ENCODE results near the gene AFM.

Gene AFM, protein sequence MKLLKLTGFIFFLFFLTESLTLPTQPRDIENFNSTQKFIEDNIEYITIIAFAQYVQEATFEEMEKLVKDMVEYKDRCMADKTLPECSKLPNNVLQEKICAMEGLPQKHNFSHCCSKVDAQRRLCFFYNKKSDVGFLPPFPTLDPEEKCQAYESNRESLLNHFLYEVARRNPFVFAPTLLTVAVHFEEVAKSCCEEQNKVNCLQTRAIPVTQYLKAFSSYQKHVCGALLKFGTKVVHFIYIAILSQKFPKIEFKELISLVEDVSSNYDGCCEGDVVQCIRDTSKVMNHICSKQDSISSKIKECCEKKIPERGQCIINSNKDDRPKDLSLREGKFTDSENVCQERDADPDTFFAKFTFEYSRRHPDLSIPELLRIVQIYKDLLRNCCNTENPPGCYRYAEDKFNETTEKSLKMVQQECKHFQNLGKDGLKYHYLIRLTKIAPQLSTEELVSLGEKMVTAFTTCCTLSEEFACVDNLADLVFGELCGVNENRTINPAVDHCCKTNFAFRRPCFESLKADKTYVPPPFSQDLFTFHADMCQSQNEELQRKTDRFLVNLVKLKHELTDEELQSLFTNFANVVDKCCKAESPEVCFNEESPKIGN

DNA sequence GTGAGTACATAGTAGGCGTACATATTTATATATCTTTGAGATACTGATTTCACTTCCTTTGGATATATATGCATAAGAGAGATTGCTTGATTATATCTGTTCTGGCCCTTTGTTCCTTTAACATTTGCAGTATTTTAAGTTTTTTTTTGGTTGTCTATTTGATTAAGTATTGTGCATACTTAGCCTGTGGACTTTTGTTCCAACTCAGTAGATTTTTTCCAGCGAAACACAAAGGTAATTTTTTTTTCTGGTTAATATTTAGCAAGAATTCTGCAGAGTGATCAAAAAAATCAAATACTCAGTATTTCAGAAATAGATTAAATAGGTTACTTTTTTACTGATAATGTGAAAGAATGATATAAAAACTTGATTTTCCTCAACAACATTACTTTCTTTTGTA lies at the start of gene AFM:
Gene AFM (plus strand): TSS at position 388 of the 400 bp plus-strand sequence. CDS start 31 bp downstream, outside the sequence.
- H3K4me3 ChIP-seq (ENCODE audit: low read length): no peak within 1 kb of the TSS
- no peaks in the 10 kb centered on the region for H3K4me1 ChIP-seq (ENCODE audit: control insufficient read depth, insufficient read depth, low read length)
- no peak for DNase-seq (ENCODE audit: low read depth, low spot score)
- no peaks in the 10 kb centered on the region for H3K9me3 ChIP-seq (ENCODE audit: control insufficient read depth, insufficient read depth, low read length)
- H3K27me3 ChIP-seq (ENCODE audit: control insufficient read depth, insufficient read depth, low read length): no peaks in the 10 kb centered on the region
- no peak within 1 kb of the TSS for H3K27ac ChIP-seq (ENCODE audit: low read length)
- H3K36me3 ChIP-seq (ENCODE audit: control insufficient read depth, insufficient read depth, low read length): no peaks in the 10 kb centered on the region
- no CpG with 5 or more reads among the region's 2 CpGs for WGBS (ENCODE audit: insufficient coverage, insufficient read length)

DNA sequence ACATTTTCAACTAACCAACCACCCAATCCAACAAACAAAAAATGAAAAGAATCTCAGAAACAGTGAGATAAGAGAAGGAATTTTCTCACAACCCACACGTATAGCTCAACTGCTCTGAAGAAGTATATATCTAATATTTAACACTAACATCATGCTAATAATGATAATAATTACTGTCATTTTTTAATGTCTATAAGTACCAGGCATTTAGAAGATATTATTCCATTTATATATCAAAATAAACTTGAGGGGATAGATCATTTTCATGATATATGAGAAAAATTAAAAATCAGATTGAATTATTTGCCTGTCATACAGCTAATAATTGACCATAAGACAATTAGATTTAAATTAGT lies 49.8 kb upstream of the AFM start:
- DNase-seq (ENCODE audit: low read depth, low spot score): no peak
- no peaks in the 10 kb centered on the region for H3K27me3 ChIP-seq (ENCODE audit: control insufficient read depth, insufficient read depth, low read length)
- H3K9me3 ChIP-seq (ENCODE audit: control insufficient read depth, insufficient read depth, low read length): no peaks in the 10 kb centered on the region
- WGBS (ENCODE audit: insufficient coverage, insufficient read length): no CpG with 5 or more reads among the region's 1 CpG
- H3K4me3 ChIP-seq (ENCODE audit: low read length): no peak overlapping the region
- no peaks in the 10 kb centered on the region for H3K4me1 ChIP-seq (ENCODE audit: control insufficient read depth, insufficient read depth, low read length)
- H3K27ac ChIP-seq (ENCODE audit: low read length): no peak overlapping the region
- no peaks in the 10 kb centered on the region for H3K36me3 ChIP-seq (ENCODE audit: control insufficient read depth, insufficient read depth, low read length)

DNA sequence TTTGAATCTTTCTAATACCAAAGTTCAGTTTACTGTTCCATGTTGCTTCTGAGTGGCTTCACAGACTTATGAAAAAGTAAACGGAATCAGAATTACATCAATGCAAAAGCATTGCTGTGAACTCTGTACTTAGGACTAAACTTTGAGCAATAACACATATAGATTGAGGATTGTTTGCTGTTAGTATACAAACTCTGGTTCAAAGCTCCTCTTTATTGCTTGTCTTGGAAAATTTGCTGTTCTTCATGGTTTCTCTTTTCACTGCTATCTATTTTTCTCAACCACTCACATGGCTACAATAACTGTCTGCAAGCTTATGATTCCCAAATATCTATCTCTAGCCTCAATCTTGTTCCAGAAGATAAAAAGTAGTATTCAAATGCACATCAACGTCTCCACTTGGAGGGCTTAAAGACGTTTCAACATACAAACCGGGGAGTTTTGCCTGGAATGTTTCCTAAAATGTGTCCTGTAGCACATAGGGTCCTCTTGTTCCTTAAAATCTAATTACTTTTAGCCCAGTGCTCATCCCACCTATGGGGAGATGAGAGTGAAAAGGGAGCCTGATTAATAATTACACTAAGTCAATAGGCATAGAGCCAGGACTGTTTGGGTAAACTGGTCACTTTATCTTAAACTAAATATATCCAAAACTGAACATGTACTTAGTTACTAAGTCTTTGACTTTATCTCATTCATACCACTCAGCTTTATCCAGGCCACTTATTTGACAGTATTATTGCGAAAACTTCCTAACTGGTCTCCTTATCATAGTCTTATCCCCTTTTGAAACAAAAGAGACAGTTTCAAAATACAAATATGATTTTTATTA lies 49.2 kb upstream of the AFM start:
- no peaks in the 10 kb centered on the region for H3K36me3 ChIP-seq (ENCODE audit: control insufficient read depth, insufficient read depth, low read length)
- WGBS (ENCODE audit: insufficient coverage, insufficient read length): no CpG with 5 or more reads among the region's 5 CpGs
- no peak for DNase-seq (ENCODE audit: low read depth, low spot score)
- no peak overlapping the region for H3K4me3 ChIP-seq (ENCODE audit: low read length)
- no peaks in the 10 kb centered on the region for H3K9me3 ChIP-seq (ENCODE audit: control insufficient read depth, insufficient read depth, low read length)
- H3K27me3 ChIP-seq (ENCODE audit: control insufficient read depth, insufficient read depth, low read length): no peaks in the 10 kb centered on the region
- H3K4me1 ChIP-seq (ENCODE audit: control insufficient read depth, insufficient read depth, low read length): no peaks in the 10 kb centered on the region
- no peak overlapping the region for H3K27ac ChIP-seq (ENCODE audit: low read length)

DNA sequence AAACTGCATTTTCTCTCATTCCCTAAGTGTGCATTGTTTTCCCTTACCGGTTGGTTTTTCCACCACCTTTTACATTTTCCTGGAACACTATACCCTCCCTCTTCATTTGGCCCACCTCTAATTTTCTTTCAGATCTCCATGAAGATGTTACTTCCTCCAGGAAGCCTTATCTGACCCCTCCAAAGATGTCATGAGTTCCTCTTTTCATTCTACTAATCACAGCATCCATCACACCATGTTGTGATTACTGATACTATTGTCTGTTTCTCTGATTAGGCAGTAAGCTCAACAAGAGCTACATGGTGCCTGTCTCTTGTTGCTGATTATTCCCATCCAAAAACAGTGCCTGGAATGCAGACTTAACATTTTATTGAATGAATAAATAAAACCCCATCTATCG lies 48.4 kb upstream of the AFM start:
- H3K4me3 ChIP-seq (ENCODE audit: low read length): no peak overlapping the region
- no peak overlapping the region for H3K27ac ChIP-seq (ENCODE audit: low read length)
- no peaks in the 10 kb centered on the region for H3K27me3 ChIP-seq (ENCODE audit: control insufficient read depth, insufficient read depth, low read length)
- no CpG with 5 or more reads among the region's 2 CpGs for WGBS (ENCODE audit: insufficient coverage, insufficient read length)
- no peaks in the 10 kb centered on the region for H3K36me3 ChIP-seq (ENCODE audit: control insufficient read depth, insufficient read depth, low read length)
- no peaks in the 10 kb centered on the region for H3K9me3 ChIP-seq (ENCODE audit: control insufficient read depth, insufficient read depth, low read length)
- no peak for DNase-seq (ENCODE audit: low read depth, low spot score)
- H3K4me1 ChIP-seq (ENCODE audit: control insufficient read depth, insufficient read depth, low read length): no peaks in the 10 kb centered on the region

DNA sequence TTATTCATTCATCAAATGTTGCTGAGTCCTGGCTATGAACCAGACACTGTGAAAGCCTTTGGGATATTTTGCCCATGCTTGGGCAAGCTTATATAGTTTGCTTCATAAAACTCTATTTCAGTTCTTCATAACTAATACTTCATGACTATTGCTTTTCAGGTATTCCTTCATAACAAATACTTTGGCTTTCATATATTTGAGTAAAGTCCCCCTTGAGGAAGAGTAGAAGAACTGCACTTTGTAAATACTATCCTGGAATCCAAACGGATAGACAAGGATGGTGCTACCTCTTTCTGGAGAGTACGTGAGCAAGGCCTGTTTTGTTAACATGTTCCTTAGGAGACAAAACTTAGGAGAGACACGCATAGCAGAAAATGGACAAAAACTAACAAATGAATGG lies 47.2 kb upstream of the AFM start:
- Histone ChIP-seq H3K36me3 (ENCODE audit: control insufficient read depth, insufficient read depth, low read length) (no peaks in the 10 kb centered on the region), H3K9me3 (ENCODE audit: control insufficient read depth, insufficient read depth, low read length) (no peaks in the 10 kb centered on the region), H3K27me3 (ENCODE audit: control insufficient read depth, insufficient read depth, low read length) (no peaks in the 10 kb centered on the region), H3K4me1 (ENCODE audit: control insufficient read depth, insufficient read depth, low read length) (no peaks in the 10 kb centered on the region), H3K27ac (ENCODE audit: low read length) (no peak overlapping the region), H3K4me3 (ENCODE audit: low read length) (no peak overlapping the region)
- DNase-seq (ENCODE audit: low read depth, low spot score): no peak
- WGBS (ENCODE audit: insufficient coverage, insufficient read length): no CpG with 5 or more reads among the region's 3 CpGs

DNA sequence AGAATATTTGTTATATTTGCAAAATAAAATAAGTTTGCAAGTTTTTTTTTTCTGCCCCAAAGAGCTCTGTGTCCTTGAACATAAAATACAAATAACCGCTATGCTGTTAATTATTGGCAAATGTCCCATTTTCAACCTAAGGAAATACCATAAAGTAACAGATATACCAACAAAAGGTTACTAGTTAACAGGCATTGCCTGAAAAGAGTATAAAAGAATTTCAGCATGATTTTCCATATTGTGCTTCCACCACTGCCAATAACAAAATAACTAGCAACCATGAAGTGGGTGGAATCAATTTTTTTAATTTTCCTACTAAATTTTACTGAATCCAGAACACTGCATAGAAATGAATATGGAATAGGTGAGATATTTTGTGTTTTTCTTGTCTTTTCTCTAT lies 45.6 kb upstream of the AFM start, which contains the start of gene AFP:
Gene AFP (plus strand): TSS at position 238 of the 400 bp plus-strand sequence. CDS start 42 bp downstream, at position 280.
- DNase-seq (ENCODE audit: low read depth, low spot score): no peak
- Histone ChIP-seq H3K4me3 (ENCODE audit: low read length) (no peak within 1 kb of the TSS), H3K4me1 (ENCODE audit: control insufficient read depth, insufficient read depth, low read length) (no peaks in the 10 kb centered on the region), H3K9me3 (ENCODE audit: control insufficient read depth, insufficient read depth, low read length) (no peaks in the 10 kb centered on the region), H3K27ac (ENCODE audit: low read length) (no peak within 1 kb of the TSS), H3K27me3 (ENCODE audit: control insufficient read depth, insufficient read depth, low read length) (no peaks in the 10 kb centered on the region), H3K36me3 (ENCODE audit: control insufficient read depth, insufficient read depth, low read length) (no peaks in the 10 kb centered on the region)
- WGBS (ENCODE audit: insufficient coverage, insufficient read length): no CpG with 5 or more reads among the region's 1 CpG

DNA sequence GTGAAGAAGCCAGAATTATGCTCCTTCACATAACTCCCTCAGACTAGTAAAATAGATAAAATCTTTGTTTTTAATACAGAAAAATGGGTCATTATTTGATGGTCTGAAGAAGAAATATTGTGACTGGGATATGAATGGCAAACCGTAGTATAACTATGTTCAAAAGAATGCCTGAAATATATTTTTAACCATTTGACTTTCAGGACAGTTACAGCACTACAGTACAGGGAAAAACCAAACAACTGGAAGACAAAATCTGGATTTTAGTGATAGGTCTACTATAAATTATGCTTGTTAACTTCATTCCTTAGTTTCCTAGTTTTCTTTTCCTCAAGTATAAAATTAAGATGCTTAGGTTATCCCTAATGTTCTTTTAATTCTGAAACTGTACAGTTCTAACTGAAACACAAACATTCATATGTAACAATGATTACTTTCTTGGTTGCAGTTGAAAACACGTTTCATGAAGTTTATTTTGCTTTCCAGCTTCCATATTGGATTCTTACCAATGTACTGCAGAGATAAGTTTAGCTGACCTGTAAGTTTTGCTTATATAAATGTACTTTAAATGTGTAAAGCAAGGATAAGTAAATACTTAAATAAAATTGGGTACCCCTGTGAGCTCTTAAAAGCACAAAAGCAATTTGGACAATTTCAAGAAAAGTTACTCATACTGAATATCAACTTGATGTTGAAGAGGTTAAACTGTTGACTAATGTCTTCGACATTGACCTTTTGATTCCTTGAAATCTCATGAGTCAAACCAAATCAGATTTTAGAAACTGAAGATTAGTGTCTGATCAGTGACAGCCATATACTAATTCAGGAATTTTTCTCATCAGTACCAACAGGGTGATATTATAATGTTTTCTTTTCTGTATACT lies 44.6 kb upstream of the AFM start:
- Histone ChIP-seq H3K27ac (ENCODE audit: low read length) (no peak overlapping the region), H3K36me3 (ENCODE audit: control insufficient read depth, insufficient read depth, low read length) (no peaks in the 10 kb centered on the region), H3K9me3 (ENCODE audit: control insufficient read depth, insufficient read depth, low read length) (no peaks in the 10 kb centered on the region), H3K4me3 (ENCODE audit: low read length) (no peak overlapping the region), H3K4me1 (ENCODE audit: control insufficient read depth, insufficient read depth, low read length) (no peaks in the 10 kb centered on the region), H3K27me3 (ENCODE audit: control insufficient read depth, insufficient read depth, low read length) (no peaks in the 10 kb centered on the region)
- DNase-seq (ENCODE audit: low read depth, low spot score): no peak
- WGBS (ENCODE audit: insufficient coverage, insufficient read length): no CpG with 5 or more reads among the region's 3 CpGs

DNA sequence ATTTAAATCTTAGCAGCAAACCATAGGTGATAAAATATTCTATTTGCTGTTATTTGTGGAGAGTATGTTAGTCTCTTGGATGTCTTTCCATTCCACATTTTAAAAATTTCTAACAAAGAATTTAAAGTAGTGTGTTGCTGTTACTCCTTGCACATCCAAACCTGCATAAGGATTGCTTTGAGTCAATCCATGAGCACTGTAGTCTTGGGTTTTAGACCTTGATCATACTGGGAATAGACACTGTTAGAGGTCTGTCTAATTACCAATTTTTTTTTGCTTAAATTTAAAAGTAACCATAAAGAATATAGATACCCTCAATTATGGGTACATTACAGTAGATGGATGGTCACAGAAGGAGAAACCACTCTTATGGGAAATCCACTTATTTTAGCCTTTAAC lies 44.0 kb upstream of the AFM start:
- Histone ChIP-seq H3K27ac (ENCODE audit: low read length) (no peak overlapping the region), H3K9me3 (ENCODE audit: control insufficient read depth, insufficient read depth, low read length) (no peaks in the 10 kb centered on the region), H3K4me1 (ENCODE audit: control insufficient read depth, insufficient read depth, low read length) (no peaks in the 10 kb centered on the region), H3K36me3 (ENCODE audit: control insufficient read depth, insufficient read depth, low read length) (no peaks in the 10 kb centered on the region), H3K27me3 (ENCODE audit: control insufficient read depth, insufficient read depth, low read length) (no peaks in the 10 kb centered on the region), H3K4me3 (ENCODE audit: low read length) (no peak overlapping the region)
- DNase-seq (ENCODE audit: low read depth, low spot score): no peak

DNA sequence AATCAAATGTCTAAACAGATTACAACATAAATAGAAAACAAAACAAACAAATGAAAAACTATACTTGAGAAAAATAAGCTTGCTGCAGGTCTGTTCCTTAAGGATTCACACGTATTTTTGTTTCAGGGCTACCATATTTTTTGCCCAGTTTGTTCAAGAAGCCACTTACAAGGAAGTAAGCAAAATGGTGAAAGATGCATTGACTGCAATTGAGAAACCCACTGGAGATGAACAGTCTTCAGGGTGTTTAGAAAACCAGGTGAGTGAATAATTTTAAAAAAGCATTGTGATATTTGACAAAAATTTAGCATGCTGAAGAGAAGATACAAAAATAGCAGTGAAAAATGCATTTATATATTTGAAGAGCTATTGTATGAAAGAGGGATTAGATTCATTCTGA lies 43.5 kb upstream of the AFM start:
- no CpG with 5 or more reads among the region's 1 CpG for WGBS (ENCODE audit: insufficient coverage, insufficient read length)
- no peaks in the 10 kb centered on the region for H3K4me1 ChIP-seq (ENCODE audit: control insufficient read depth, insufficient read depth, low read length)
- H3K27me3 ChIP-seq (ENCODE audit: control insufficient read depth, insufficient read depth, low read length): no peaks in the 10 kb centered on the region
- no peak overlapping the region for H3K27ac ChIP-seq (ENCODE audit: low read length)
- no peak for DNase-seq (ENCODE audit: low read depth, low spot score)
- no peak overlapping the region for H3K4me3 ChIP-seq (ENCODE audit: low read length)
- no peaks in the 10 kb centered on the region for H3K36me3 ChIP-seq (ENCODE audit: control insufficient read depth, insufficient read depth, low read length)
- H3K9me3 ChIP-seq (ENCODE audit: control insufficient read depth, insufficient read depth, low read length): no peaks in the 10 kb centered on the region

Data from iPS DF 6.9 (cell line).